ENCODE results near the gene ABITRAM.

DNA sequence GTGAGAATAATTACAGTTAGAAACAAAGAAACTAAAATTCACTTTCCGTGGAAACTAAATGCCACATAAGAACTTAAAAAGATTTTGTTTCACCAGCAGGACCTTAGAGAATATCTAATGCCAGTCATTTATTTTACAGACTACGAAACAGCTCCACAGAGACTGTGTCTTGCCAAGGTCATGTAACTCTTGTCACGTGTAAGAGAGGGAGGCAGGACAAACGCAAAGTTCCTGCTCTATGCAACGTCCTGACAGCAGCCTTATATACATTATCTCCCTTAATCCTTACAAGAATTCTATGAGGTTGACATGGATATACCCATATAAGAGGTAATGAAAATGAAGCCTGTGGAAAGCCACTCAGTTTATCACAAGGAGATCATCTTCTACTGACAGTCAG, 39.7 kb downstream of the ABITRAM start:
- TF ChIP-seq CTCF (IDR thresholded peaks at IDR 0.05): no peak
- TF ChIP-seq POLR2A (IDR thresholded peaks at IDR 0.05): no peak
